HG02588 (cell line): ENCODE data around the gene HOXD9.

Experiments
- ATAC-seq: cut with Tn5 transposase; IDR thresholded peaks from one replicate; pipeline ENCODE4 v1.9.1; 2021; ENCODE audit warnings: mild to moderate bottlenecking, moderate library complexity; ENCODE audit not compliant: unreplicated experiment

HOXD9 gene

DNA sequence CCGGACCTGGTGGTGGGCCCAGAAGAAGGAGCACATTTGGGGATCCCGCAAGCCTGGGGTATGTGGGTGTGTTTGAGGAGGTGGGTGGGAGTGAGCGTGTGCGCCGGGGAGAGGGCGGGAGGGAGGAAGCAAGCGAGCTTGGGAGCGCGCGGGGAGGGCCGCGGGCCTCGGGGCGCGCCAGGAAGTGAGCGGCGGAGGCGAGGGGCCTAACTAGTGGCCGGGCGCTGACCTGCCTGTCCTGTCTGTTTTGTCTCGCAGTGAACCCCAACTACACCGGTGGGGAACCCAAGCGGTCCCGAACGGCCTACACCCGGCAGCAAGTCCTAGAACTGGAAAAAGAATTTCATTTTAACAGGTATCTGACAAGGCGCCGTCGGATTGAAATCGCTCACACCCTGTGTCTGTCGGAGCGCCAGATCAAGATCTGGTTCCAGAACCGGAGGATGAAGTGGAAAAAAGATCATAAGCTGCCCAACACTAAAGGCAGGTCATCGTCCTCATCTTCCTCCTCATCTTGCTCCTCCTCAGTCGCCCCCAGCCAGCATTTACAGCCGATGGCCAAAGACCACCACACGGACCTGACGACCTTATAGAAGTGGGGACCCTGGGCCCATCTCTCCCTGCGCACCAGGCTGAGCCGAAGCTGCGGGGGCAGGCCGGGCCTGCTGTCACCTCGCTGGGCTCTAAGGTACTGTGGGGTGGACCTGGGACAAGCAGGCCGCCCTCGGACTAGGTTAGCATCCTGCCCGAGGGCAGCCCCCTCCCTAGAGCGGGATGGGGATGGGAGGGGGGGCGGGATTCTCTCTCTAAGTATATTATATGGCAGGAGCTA lies 30.0 kb downstream of the HOXD9 start:
- ATAC-seq = no peak

GRCh38 chr2:176154576-176155252 lies 32.2 kb downstream of the HOXD9 start:
- no peak for ATAC-seq

DNA sequence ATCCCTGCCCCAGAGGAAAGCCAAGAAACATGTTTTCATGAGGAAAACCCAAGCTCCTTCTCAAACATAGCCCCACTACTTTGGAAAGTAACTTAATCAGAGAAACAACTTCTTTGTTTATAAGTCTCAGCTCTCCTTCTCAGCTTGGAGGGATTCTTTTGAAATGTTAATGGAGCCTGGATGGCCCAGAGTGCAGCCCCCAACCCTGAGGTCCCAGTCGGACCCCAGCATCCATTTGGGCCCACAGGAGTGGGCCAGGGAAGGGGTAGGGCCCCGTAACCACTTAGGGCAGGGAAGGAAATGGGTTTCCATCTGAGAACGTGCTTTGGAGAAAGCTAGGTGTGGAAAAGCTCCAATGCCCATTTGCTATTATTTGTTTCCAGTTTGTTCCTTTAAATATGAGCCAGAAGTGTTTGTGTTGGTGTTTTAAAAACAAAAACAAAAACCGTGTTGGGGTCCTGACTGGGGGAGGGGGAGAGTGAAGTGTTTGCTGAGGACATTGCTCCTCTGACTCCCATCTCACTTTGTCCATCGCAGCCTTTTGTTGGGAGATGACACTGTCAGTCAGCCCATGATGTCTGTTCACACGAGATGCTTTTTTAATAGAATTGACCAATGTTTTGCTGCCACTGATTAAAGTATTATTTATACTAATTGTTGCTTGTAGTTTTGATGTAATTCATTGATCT lies 33.0 kb downstream of the HOXD9 start:
- ATAC-seq = no peak

- no peak for ATAC-seq
These were observed 33.8 kb downstream of the HOXD9 start for GRCh38 chr2:176156301-176156806.

- no peak for ATAC-seq
These were observed 34.4 kb downstream of the HOXD9 start, which contains the start of gene HOXD3 for GRCh38 chr2:176156807-176157498. HOXD3 (plus strand) TSS chr2:176157307; CDS start chr2:176169115, 11,808 bp downstream.

- ATAC-seq = no peak
These were observed 35.1 kb downstream of the HOXD9 start for GRCh38 chr2:176157499-176158185.

DNA sequence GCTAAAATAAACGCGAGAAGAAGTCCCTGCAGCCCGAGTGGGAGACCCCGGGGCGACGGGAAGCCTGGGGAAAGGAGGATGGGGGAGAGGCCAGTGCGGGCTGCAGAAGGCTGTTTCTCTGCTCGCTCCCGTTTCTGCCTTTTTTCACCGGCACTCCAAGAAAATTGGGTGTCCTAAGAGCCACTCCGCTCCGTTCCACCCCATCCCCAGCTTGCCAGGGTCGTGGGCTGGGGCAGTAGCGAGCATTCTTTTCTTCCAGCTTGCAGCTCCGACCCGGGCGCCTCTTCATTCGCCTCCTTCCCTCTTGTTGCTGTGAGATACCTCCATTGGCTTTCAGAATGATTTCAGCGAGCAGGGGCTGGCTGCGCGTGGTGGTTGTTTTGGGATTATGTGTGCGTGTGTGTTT lies 35.7 kb downstream of the HOXD9 start:
- ATAC-seq = no peak

GRCh38 chr2:176158855-176159662 lies 36.5 kb downstream of the HOXD9 start:
- ATAC-seq = no peak

DNA sequence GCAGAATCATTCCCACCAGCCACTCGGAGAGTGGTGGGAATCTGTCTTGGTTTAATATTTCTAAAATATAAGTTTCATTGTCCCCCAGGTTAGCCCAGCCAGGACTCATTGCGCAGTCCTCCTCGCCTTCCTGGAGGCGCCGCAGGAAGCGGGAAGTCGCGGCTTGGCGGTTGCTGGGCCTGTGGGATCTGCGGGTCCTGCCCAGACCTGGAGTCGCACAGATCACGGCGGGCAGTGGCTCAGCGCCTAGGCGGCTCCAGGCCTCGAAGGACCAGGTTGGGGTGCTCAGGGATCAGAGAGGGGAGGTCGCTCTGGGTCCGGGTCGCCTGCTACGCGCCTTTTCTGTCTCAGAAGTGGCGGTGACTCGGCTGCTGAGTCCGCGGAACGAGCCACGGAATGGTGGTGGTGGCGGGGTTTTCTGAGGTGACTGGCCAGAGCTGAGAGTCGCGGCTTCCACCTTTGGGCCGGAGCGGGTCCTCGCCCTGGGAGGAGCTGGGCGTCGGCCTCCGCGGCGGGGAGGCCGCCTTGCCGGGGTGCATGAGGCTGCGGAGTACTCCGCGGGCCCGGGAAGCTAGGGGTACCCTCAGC lies 37.2 kb downstream of the HOXD9 start:
- no peak for ATAC-seq

GRCh38 chr2:176160251-176160985 lies 37.9 kb downstream of the HOXD9 start:
- ATAC-seq = no peak

- ATAC-seq = no peak
These were observed 38.7 kb downstream of the HOXD9 start for GRCh38 chr2:176160986-176161824.

- no peak for ATAC-seq
These were observed 39.5 kb downstream of the HOXD9 start for GRCh38 chr2:176161825-176162626.

DNA sequence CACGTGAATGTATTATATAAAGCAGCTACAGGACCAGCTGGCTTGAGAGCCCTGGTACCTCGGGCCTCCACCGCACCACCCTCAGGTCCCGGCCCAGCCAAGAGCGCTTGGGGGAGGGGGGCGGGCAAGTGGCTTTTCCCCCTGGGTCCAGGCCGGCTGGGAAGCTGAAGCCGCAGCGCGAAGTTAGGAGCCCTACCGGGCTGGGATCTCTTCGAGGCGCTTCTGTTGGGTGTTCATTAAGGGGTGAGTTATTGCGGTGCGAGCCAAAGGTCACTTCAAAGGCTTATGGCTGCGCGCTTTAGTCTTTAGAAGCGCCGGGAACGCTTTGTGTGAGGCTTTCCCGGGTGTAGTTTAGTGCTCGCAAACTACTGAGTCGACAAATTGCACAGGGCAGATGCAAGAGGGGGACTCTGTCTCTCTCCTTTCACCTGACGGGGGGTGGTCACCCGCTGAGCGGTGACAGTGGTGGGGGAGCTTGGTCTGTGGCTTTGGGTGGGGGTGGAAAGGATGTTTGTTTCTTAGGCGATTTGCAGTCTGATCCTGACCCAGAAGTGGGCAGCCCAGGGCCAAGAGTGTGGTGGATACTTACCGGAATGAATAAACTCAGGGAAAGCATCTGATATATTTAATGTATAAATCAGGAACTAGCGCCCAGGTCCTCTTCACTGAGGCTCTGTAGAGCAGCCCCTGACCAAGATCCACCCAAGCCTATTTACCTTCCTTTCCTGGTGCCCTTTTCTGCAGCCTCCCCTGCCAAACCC lies 40.6 kb downstream of the HOXD9 start:
- no peak for ATAC-seq

GRCh38 chr2:176163672-176164056 lies 41.1 kb downstream of the HOXD9 start:
- ATAC-seq = no peak

- no peak for ATAC-seq
These were observed 41.7 kb downstream of the HOXD9 start for GRCh38 chr2:176164201-176164600.
